ENCODE results near the gene IRX4. TPM values are rescaled to one million over a fixed set of nuclear protein-coding genes. Genes with fewer than 3 reads are reported as not detected.

IRX4 gene
- total RNA-seq, 2 donors from 2014 or later: 0.22 TPM; not detected in 1

DNA sequence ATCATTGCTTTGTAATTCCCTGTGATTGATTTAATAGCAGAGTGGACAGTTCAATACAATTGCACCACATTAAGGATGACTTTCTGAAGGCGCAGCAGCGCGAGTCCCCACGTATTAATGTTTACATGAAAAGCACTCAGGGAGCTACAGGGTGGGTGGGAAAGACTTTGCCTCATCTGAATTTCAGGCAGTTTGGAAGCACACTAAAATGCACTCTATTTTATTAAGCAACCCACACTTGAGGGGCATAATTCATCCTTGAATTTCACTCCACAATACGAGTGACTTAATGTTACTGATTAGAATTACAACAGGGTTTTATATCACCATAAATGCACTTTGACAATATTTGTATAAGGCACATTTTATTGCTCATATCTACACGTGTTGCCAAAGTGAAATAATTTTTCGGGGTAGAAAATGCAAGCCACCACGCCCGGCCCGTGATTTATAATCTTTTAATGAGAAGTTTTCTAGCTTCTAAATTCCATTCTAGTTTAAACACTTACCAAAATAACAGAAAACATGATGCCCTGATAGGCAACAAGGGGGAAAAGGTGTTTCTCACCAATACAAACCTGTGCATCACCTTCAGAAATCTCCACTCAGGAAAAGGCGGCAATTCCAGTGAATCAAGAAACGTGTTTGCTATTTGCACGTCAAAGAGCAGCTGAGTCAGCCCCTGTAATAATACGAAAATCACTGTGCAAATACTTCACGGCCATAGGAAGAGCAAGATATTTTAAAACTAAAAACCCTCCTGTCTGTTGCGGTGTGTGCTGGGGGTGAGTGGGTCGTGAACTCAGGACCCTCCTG, 40.5 kb downstream of the IRX4 start:
- Mint-ChIP-seq H3K36me3 (ENCODE audit: low read depth) (no peaks in the 10 kb centered on the region), H3K27ac (no peak overlapping the region), H3K4me1 (peaks cover 12% of the 10 kb centered on the region), H3K4me3 (no peak overlapping the region), H3K27me3 (ENCODE audit: insufficient read depth) (peaks cover 19% of the 10 kb centered on the region), H3K9me3 (no peaks in the 10 kb centered on the region)
- 86 to 88% methylated on average over 15 to 17 of the region's 17 CpGs for WGBS, 2 experiments (ENCODE audit: insufficient coverage in 1 of 2, insufficient read length in 1 of 2)
- TF ChIP-seq CTCF (conservative IDR thresholded peaks at IDR 0.05): no peak
- Histone ChIP-seq H3K9me3 (ENCODE audit: control insufficient read depth, low read length) (peaks cover 5% of the 10 kb centered on the region), H3K27ac (ENCODE audit: low read depth, low read length) (no peak overlapping the region), H3K4me1 (ENCODE audit: control insufficient read depth, insufficient read depth, low read length) (peaks cover 8% of the 10 kb centered on the region), H3K27me3 (ENCODE audit: control insufficient read depth, insufficient read depth, low read length, poor library complexity, severe bottlenecking) (peaks cover 21% of the 10 kb centered on the region), H3K9ac (ENCODE audit: extremely low read depth, low read length, poor library complexity, severe bottlenecking) (no peak overlapping the region), H3K4me3 (ENCODE audit: low read length) (no peak overlapping the region), H3K36me3 (ENCODE audit: control insufficient read depth, insufficient read depth, low read length) (no peaks in the 10 kb centered on the region)
- DNase-seq: no peak

DNA sequence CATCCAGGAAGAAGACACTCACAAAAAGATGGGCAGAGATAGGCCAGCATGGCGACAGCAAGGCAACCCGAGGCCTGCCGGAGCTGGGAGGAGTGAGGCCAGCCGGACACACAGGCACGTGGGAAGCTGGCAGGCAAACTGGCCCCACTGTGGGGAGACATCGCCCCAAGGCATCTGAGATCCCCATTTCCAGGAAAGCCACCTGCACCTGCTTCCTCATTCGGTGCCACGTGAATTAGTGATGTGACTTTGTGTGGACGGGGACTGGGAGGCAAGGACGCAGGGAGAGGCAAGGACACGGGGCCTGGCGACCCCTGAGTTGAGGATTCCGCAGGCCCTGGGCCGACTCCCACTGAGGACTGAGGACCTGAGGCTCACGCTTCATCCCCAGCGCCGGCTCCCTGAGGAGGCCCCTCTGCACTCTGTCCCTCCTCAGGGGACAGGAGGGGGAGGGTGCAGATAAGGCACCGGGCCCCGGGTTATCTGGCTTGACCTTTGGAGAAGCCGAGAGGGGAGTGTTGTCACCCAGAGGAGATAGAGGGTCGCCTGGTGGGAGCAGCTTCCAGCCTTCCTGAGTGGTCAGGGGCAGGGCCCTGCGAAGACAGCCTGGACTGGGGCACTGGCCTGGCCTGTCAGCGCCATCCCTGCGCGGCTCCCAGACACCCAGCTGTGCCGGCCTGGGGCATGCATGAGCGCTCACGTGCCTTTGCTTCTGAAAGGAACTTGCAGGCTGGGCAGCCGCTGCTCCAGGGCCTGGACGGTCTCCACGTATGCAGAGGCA, 41.8 kb downstream of the IRX4 start:
- no peak overlapping the region for H3K9ac ChIP-seq (ENCODE audit: extremely low read depth, low read length, poor library complexity, severe bottlenecking)
- H3K36me3 Mint-ChIP-seq (ENCODE audit: low read depth): no peaks in the 10 kb centered on the region
- 63 to 76% methylated on average over 11 to 31 of the region's 31 CpGs for WGBS, 2 experiments (ENCODE audit: insufficient coverage in 1 of 2, insufficient read length in 1 of 2)
- no peaks in the 10 kb centered on the region for H3K36me3 ChIP-seq (ENCODE audit: control insufficient read depth, insufficient read depth, low read length)
- no peak overlapping the region for H3K27ac ChIP-seq (ENCODE audit: low read depth, low read length)
- H3K4me1 Mint-ChIP-seq: peaks cover 12% of the 10 kb centered on the region
- no peak overlapping the region for H3K4me3 ChIP-seq (ENCODE audit: low read length)
- TF ChIP-seq CTCF (conservative IDR thresholded peaks at IDR 0.05): no peak
- H3K4me1 ChIP-seq (ENCODE audit: control insufficient read depth, insufficient read depth, low read length): peaks cover 8% of the 10 kb centered on the region
- peaks cover 13% of the 10 kb centered on the region for H3K27me3 Mint-ChIP-seq (ENCODE audit: insufficient read depth)
- no peak overlapping the region for H3K27ac Mint-ChIP-seq
- H3K9me3 ChIP-seq (ENCODE audit: control insufficient read depth, low read length): peaks cover 5% of the 10 kb centered on the region
- H3K9me3 Mint-ChIP-seq: no peaks in the 10 kb centered on the region
- H3K4me3 Mint-ChIP-seq: no peak overlapping the region
- H3K27me3 ChIP-seq (ENCODE audit: control insufficient read depth, insufficient read depth, low read length, poor library complexity, severe bottlenecking): peaks cover 13% of the 10 kb centered on the region
- peak; percentile 73 for DNase-seq

- Mint-ChIP-seq H3K27ac (no peak overlapping the region), H3K27me3 (ENCODE audit: insufficient read depth) (peaks cover 13% of the 10 kb centered on the region), H3K9me3 (no peaks in the 10 kb centered on the region), H3K36me3 (ENCODE audit: low read depth) (no peaks in the 10 kb centered on the region), H3K4me3 (no peak overlapping the region), H3K4me1 (peaks cover 13% of the 10 kb centered on the region)
- Histone ChIP-seq H3K4me3 (ENCODE audit: low read length) (no peak overlapping the region), H3K27me3 (ENCODE audit: control insufficient read depth, insufficient read depth, low read length, poor library complexity, severe bottlenecking) (peaks cover 12% of the 10 kb centered on the region), H3K4me1 (ENCODE audit: control insufficient read depth, insufficient read depth, low read length) (peaks cover 8% of the 10 kb centered on the region), H3K9ac (ENCODE audit: extremely low read depth, low read length, poor library complexity, severe bottlenecking) (no peak overlapping the region), H3K27ac (ENCODE audit: low read depth, low read length) (no peak overlapping the region), H3K9me3 (ENCODE audit: control insufficient read depth, low read length) (peaks cover 3% of the 10 kb centered on the region), H3K36me3 (ENCODE audit: control insufficient read depth, insufficient read depth, low read length) (no peaks in the 10 kb centered on the region)
- 93 to 97% methylated on average over 15 to 20 of the region's 20 CpGs for WGBS, 2 experiments (ENCODE audit: insufficient coverage in 1 of 2, insufficient read length in 1 of 2)
- DNase-seq: no peak
- TF ChIP-seq CTCF (conservative IDR thresholded peaks at IDR 0.05): no peak
These were observed 42.6 kb downstream of the IRX4 start for GRCh38 chr5:1840071-1840547.

Measured in endodermal cell (in vitro differentiated cells).